Stimulated activated naive CD8-positive, alpha-beta T cell treated with anti-CD3 and anti-CD28 coated beads, Interleukin-15, Interleukin-2, amounts not matched to agents 100 ng/mL and 50 ng/mL, for 24 hours (primary cell): ENCODE data around the gene MEPE.
A peak's percentile ranks its signal among the peaks of the same experiment; 100 is the strongest.

Source experiments
- H3K27ac Mint-ChIP-seq: one replicate; pipeline ENCODE4 v1.8.0; 2021; ENCODE audit warnings: mild to moderate bottlenecking, mixed read lengths
- H3K27me3 Mint-ChIP-seq: one replicate; pipeline ENCODE4 v1.8.0; 2021; ENCODE audit warnings: mixed read lengths
- H3K36me3 Mint-ChIP-seq: one replicate; pipeline ENCODE4 v1.8.0; 2021; ENCODE audit warnings: low read depth, mixed read lengths
- H3K4me1 Mint-ChIP-seq: one replicate; pipeline ENCODE4 v1.8.0; 2021; ENCODE audit warnings: low read depth, mixed read lengths
- H3K4me3 Mint-ChIP-seq: one replicate; pipeline ENCODE4 v1.8.0; 2021; ENCODE audit warnings: mild to moderate bottlenecking, mixed read lengths
- H3K9me3 Mint-ChIP-seq: one replicate; pipeline ENCODE4 v1.8.0; 2021; ENCODE audit warnings: mixed read lengths

The MEPE gene

DNA sequence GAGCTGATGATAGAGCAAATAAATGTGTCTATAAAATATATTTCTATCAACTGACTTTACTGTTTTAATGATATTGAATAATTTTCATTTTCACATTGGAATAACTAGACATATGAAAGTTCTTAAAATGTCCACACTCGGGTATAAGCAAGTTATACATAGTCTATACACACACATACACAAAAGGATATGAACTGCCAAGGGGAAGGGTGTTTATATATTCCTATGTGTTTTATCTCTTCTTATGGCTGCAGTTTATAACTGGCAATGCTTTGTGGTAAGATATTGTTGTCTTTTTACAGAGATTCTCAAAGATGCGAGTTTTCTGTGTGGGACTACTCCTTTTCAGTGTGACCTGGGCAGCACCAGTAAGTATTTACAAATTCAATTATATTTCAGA, 1.6 kb downstream of the MEPE start:
- Mint-ChIP-seq H3K27me3 (peaks cover 11% of the 10 kb centered on the region), H3K4me3 (no peak overlapping the region), H3K4me1 (no peaks in the 10 kb centered on the region), H3K9me3 (no peaks in the 10 kb centered on the region), H3K36me3 (no peaks in the 10 kb centered on the region), H3K27ac (no peak overlapping the region)

- H3K4me1 Mint-ChIP-seq: no peaks in the 10 kb centered on the region
- H3K9me3 Mint-ChIP-seq: no peaks in the 10 kb centered on the region
- peaks cover 8% of the 10 kb centered on the region for H3K27me3 Mint-ChIP-seq
- no peak overlapping the region for H3K27ac Mint-ChIP-seq
- H3K4me3 Mint-ChIP-seq: no peak overlapping the region
- no peaks in the 10 kb centered on the region for H3K36me3 Mint-ChIP-seq
Measured at GRCh38 chr4:87835197-87835596, 2.4 kb downstream of the MEPE start.

DNA sequence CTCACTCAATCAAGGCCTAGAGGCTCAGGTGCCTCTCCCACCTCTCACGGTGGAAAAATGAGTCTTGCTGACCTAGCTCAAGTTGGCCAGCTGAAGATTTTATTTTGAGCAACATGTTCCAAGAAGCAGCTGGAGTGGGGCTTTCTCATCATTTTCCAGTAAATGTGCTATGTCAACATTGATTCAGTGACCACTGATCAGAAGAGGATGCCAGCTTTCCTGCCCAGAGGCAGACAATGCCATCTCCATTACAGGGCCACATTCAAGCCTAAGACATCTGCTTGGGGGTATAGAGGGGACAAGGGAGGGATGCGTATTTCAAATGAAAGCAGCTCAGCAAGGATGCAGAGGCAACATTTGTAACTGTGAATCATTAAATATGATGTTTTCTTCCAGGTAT, 3.0 kb downstream of the MEPE start:
- H3K4me3 Mint-ChIP-seq: no peak overlapping the region
- no peak overlapping the region for H3K27ac Mint-ChIP-seq
- no peaks in the 10 kb centered on the region for H3K4me1 Mint-ChIP-seq
- H3K27me3 Mint-ChIP-seq: peaks cover 8% of the 10 kb centered on the region
- H3K36me3 Mint-ChIP-seq: no peaks in the 10 kb centered on the region
- H3K9me3 Mint-ChIP-seq: no peaks in the 10 kb centered on the region

- Mint-ChIP-seq H3K36me3 (no peaks in the 10 kb centered on the region), H3K9me3 (no peaks in the 10 kb centered on the region), H3K27ac (no peak overlapping the region), H3K27me3 (peaks cover 18% of the 10 kb centered on the region), H3K4me1 (no peaks in the 10 kb centered on the region), H3K4me3 (no peak overlapping the region)
Measured at GRCh38 chr4:87838205-87838604, 5.4 kb downstream of the MEPE start.

DNA sequence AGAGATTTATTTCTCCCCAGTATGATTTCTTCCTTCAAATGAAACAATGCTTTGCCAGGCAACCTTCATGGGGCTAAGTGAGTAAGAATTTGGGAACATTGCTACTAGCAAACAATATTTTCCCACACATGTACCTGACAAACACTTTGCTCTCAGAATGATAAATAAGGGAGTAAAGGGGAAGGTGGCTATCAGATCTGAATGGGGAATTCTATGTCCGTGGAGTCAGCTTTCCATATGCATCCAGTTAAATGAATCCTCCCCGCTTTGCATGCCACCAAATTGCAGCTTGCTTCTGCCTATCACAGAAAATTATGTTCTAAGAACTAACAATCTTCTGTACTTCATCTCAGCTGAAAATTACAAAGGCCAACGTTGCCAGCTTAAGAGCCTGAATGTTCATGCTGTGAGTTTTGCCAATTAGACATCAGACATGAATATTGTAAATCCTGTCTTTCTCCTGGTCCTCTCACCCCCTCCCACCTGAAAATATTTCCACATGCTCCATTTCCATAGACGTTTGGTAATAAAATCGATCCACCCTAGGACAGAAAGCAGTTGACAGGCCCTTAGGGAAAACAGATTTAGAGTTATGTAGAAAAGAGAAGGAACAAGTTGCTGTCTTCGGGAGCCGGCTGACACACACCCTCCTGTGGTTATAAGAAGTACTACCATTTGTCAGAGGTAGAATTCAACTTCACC, 6.3 kb downstream of the MEPE start:
- no peak overlapping the region for H3K27ac Mint-ChIP-seq

GRCh38 chr4:87839592-87839946, 6.8 kb downstream of the MEPE start:
- H3K9me3 Mint-ChIP-seq: no peaks in the 10 kb centered on the region
- H3K36me3 Mint-ChIP-seq: no peaks in the 10 kb centered on the region
- no peak overlapping the region for H3K4me3 Mint-ChIP-seq
- H3K27ac Mint-ChIP-seq: no peak overlapping the region
- peaks cover 21% of the 10 kb centered on the region for H3K27me3 Mint-ChIP-seq
- no peaks in the 10 kb centered on the region for H3K4me1 Mint-ChIP-seq

More for the DNA sequence above, 6.3 kb downstream of the MEPE start:
- Mint-ChIP-seq H3K36me3 (no peaks in the 10 kb centered on the region), H3K4me3 (no peak overlapping the region), H3K27me3 (peaks cover 25% of the 10 kb centered on the region), H3K4me1 (no peaks in the 10 kb centered on the region), H3K9me3 (no peaks in the 10 kb centered on the region)

- Mint-ChIP-seq H3K9me3 (no peaks in the 10 kb centered on the region), H3K36me3 (no peaks in the 10 kb centered on the region), H3K27me3 (peaks cover 22% of the 10 kb centered on the region), H3K27ac (no peak overlapping the region), H3K4me3 (no peak overlapping the region), H3K4me1 (no peaks in the 10 kb centered on the region)
Measured at GRCh38 chr4:87840149-87840548, 7.4 kb downstream of the MEPE start.

DNA sequence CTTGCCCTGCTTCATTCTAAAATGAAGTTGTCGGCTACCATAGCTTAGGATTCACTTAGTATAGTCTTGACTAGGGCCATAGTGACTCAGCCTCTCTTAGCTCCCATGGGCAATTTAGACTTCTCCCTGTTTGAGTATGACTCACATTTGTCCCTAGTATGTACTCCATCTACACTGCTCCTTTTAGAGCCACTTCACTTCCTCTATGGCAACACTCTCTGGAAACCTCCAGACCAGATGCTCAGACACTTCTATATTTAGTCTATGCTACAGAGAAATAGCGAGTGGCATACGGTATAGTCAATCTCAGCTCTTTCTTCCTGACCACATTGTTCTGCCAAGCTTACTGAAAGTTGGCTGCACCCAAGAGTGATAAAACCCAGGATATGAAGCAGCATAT, 11.2 kb downstream of the MEPE start:
- Mint-ChIP-seq H3K4me1 (no peaks in the 10 kb centered on the region), H3K9me3 (no peaks in the 10 kb centered on the region), H3K27me3 (peaks cover 47% of the 10 kb centered on the region), H3K27ac (no peak overlapping the region), H3K36me3 (no peaks in the 10 kb centered on the region), H3K4me3 (no peak overlapping the region)

DNA sequence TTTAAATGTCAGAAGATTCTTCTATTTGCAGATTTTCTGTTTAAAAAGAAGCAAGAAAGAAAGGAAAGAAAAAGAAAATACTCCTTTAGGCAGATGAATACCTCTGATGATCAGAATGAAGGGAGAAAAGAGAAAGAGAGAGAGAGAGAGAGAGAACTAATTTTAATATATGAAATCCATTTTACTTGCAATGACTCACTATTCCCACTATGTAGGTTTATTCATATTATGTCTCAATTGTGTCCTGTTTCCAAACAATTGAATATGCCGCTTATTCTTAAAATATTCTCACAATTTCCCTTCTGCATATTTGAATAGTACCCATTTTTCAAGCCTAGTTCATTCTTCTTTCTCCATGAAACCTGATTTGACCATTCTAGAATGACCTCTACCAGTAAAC, 11.7 kb downstream of the MEPE start:
- Mint-ChIP-seq H3K4me1 (no peaks in the 10 kb centered on the region), H3K27me3 (peaks cover 47% of the 10 kb centered on the region), H3K4me3 (no peak overlapping the region), H3K27ac (no peak overlapping the region), H3K36me3 (no peaks in the 10 kb centered on the region), H3K9me3 (no peaks in the 10 kb centered on the region)

DNA sequence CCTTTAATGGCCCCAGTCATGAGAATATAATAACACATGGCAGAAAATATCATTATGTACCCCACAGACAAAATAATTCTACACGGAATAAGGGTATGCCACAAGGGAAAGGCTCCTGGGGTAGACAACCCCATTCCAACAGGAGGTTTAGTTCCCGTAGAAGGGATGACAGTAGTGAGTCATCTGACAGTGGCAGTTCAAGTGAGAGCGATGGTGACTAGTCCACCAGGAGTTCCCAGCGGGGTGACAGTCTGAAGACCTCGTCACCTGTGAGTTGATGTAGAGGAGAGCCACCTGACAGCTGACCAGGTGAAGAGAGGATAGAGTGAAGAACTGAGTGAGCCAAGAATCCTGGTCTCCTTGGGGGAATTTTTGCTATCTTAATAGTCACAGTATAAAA, 13.5 kb downstream of the MEPE start:
- Mint-ChIP-seq H3K27ac (no peak overlapping the region), H3K36me3 (no peaks in the 10 kb centered on the region), H3K27me3 (peaks cover 47% of the 10 kb centered on the region), H3K4me1 (no peaks in the 10 kb centered on the region), H3K9me3 (no peaks in the 10 kb centered on the region), H3K4me3 (no peak overlapping the region)

DNA sequence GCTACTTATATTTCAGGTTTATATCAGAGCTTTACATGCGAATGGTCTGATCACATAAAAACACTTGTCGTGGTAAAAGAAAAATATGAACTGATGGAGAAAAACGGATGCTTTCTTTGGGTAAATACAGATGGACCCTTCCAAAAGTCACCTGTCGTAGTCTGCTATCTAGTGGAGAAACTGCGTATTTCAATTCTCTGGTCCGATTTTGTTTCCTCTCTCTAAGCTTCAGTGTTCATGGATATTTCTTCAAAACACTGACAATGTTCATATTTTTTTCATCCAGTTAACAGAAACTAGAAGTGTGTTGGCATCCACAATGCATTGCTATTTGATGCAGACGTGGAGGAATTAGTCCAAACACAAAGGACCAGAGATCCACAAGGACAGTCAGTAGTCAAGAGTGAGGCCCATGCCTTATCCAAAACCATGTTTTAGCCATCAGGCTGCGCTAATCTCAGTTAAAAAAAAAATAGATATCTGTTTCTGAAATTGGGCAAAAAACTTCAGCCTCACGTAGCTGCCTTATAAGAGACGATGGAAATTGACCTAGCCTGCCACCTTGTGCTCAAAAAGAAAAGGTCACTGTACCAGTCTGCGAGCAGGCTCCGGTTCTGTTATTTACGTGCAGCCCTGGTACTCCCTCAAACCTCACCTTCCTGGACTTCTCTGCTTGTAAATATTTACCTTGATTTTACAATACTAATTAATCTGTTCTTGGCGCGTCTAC, 16.0 kb downstream of the MEPE start:
- Mint-ChIP-seq H3K4me3 (peak overlapping the region; percentile 42), H3K27me3 (peaks cover 32% of the 10 kb centered on the region), H3K36me3 (no peaks in the 10 kb centered on the region), H3K4me1 (no peaks in the 10 kb centered on the region), H3K27ac (no peak overlapping the region), H3K9me3 (no peaks in the 10 kb centered on the region)

DNA sequence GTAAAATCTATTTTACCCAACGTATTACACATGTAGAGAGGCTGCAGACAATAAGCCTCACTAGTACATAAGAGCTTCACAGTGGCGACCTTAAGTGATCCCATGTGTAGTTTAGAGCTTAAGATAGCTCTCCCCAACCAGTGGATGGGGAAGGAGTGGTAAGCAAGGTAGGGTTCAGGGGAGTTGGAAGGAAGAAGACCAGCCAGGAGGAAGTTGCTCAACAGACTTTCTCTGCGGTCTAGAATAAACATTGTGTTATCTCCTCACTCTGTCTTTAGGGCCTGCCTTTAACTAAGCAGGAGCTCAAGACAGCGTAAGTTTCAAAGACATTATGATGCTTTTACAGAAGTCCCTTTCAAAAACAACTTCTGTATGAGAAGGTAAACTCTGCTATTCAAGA, 16.8 kb downstream of the MEPE start:
- no peak overlapping the region for H3K27ac Mint-ChIP-seq
- H3K9me3 Mint-ChIP-seq: no peaks in the 10 kb centered on the region
- H3K4me3 Mint-ChIP-seq: no peak overlapping the region
- H3K36me3 Mint-ChIP-seq: no peaks in the 10 kb centered on the region
- peaks cover 28% of the 10 kb centered on the region for H3K27me3 Mint-ChIP-seq
- no peaks in the 10 kb centered on the region for H3K4me1 Mint-ChIP-seq

DNA sequence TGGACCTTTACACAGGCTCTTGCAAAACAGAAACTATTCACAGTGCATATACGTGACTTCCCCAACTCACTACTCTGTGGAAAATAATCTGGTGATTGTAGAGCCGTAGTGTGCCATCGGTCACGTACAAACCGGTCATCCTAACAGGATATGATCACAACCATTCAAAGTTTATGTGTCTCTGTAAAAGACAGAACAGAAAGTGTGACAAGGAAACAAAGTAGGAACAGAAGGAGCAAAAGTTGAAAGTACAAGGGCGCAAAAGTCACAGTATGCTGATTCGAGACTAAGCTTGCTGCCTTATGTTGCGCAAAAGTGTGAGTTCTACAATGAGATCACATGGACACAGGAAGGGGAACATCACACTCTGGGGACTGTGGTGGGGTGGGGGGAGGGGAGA, 18.6 kb downstream of the MEPE start:
- Mint-ChIP-seq H3K27me3 (peaks cover 25% of the 10 kb centered on the region), H3K9me3 (no peaks in the 10 kb centered on the region), H3K27ac (no peak overlapping the region), H3K4me3 (no peak overlapping the region), H3K36me3 (no peaks in the 10 kb centered on the region), H3K4me1 (no peaks in the 10 kb centered on the region)

- no peaks in the 10 kb centered on the region for H3K4me1 Mint-ChIP-seq
- H3K36me3 Mint-ChIP-seq: no peaks in the 10 kb centered on the region
- no peak overlapping the region for H3K4me3 Mint-ChIP-seq
- H3K9me3 Mint-ChIP-seq: no peaks in the 10 kb centered on the region
- no peak overlapping the region for H3K27ac Mint-ChIP-seq
- peaks cover 25% of the 10 kb centered on the region for H3K27me3 Mint-ChIP-seq
Measured at GRCh38 chr4:87851953-87852352, 19.2 kb downstream of the MEPE start.

- H3K27ac Mint-ChIP-seq: no peak overlapping the region
- H3K36me3 Mint-ChIP-seq: no peaks in the 10 kb centered on the region
- H3K4me1 Mint-ChIP-seq: no peaks in the 10 kb centered on the region
- no peak overlapping the region for H3K4me3 Mint-ChIP-seq
- peaks cover 14% of the 10 kb centered on the region for H3K27me3 Mint-ChIP-seq
- no peaks in the 10 kb centered on the region for H3K9me3 Mint-ChIP-seq
Measured at GRCh38 chr4:87853108-87853507, 20.3 kb downstream of the MEPE start.

DNA sequence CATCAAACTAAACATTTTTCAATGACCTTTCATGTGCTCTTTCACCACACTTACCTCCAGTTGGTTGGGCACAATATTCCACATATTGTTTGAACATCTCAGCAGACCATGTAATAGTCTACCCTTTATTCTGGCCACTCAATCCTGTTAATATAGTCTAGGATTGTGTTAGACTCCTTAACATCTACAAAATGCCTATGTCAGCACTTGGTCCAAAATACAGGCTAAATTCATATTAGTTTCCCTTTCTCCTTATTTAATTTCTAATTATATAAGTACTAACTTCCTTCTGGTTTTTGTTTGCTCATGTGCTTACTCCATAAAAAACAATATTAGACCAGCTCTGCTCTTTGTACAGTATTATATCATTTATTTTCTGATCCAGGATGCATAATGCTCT, 21.1 kb downstream of the MEPE start:
- H3K27ac Mint-ChIP-seq: no peak overlapping the region
- H3K36me3 Mint-ChIP-seq: no peaks in the 10 kb centered on the region
- H3K27me3 Mint-ChIP-seq: peaks cover 16% of the 10 kb centered on the region
- H3K4me3 Mint-ChIP-seq: no peak overlapping the region
- no peaks in the 10 kb centered on the region for H3K9me3 Mint-ChIP-seq
- no peaks in the 10 kb centered on the region for H3K4me1 Mint-ChIP-seq
